GM20000 (cell line): Measurements from ENCODE around the gene SVOP.
A peak's percentile ranks its signal among the peaks of the same experiment; 100 is the strongest.

Experiments used
- DNase-seq: peaks from one replicate; pipeline ENCODE4 v3.0.0; 2012; ENCODE audit warnings: low spot score
- CTCF ChIP-seq: IDR thresholded peaks from 2 replicates; pipeline ENCODE4 v1.5.1; 2012; ENCODE audit warnings: mild to moderate bottlenecking, control low read depth; ENCODE audit errors: extremely low read depth, missing control alignments

SVOP gene

GRCh38 chr12:108895220-108895802 is 125.6 kb downstream of the SVOP start:
- DNase-seq, result no peak
- no peak for TF ChIP-seq CTCF

DNA sequence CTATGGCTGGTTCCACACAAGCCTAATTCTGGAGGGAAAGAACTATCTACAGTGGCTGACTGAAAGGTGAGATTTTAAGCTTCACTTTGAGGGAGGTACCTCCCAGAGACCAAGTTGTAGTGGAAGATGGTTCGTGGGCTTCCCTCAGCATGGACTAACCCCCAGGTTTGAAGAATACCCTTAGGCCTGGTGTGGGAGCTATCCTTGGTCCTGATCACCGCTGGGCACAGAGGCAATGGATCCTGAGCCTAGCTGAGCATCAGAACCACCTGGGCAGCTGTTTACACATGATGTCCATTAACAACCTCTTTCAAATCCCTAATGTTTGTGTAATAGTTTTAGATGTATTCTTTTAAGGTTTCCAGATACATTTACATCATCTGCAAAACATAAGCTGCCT is 130.7 kb downstream of the SVOP start:
- no peak for DNase-seq
- TF ChIP-seq CTCF, result no peak

- no peak for TF ChIP-seq CTCF
- DNase-seq, result no peak
These were observed 132.8 kb downstream of the SVOP start for GRCh38 chr12:108888031-108888430.

DNA sequence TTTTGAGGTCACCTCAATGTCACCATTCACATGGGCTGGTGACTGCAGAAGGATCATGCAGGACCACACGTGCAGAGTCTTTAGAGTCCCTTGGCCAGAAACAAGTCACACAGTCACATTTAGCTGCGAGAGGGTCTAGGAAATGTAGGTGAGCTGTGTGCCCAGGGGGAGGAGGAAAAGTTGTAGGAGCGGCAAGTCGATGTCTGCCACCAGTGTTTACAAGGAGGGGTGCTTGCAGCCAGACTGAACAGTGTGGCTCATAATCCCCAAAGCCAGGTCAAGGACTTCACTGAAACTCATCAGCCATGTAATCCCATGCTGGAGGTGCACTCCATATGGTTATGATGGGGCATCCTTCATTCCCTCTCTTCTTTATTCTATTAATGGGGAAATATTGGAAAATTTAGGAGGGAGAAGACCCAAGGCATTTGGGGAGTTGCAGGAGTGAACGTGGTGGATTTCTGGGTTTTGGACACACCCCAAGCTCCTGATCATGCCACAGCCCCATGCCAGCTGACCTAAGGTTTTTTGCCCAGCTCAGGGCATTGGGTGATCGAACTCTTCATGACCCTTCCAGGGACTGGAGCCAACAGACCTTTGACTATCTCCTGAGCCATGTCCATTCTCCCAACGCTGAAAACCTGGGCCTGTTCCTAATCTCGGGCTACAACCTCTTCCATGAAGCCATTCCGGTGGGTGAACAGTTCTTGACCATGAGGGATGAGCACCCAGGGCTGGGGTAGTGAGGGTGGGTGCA is 133.8 kb downstream of the SVOP start:
- no peak for DNase-seq
- TF ChIP-seq CTCF, result no peak

- peak; percentile 63 for DNase-seq
- peak; percentile 52 for TF ChIP-seq CTCF
These were observed 136.5 kb downstream of the SVOP start for GRCh38 chr12:108884116-108885012.

DNA sequence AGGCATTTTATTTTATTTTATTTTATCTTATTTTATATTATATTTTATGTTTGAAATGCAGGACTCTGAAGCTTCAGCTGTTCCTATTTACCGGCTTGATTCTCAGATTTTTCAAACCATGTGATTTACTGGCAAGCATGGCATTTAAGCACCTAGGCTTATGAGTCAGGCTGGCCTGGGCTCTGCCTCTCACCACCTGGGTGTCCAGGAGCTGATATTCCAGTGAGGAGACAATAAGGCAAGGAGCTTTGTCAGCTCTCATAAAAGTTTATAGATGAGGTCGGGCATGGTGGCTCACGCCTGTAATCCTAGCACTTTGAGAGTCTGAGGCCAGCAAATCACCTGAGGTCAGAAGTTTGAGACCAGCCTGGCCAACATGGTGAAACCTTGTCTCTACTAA is 138.9 kb downstream of the SVOP start:
- no peak for DNase-seq
- TF ChIP-seq CTCF, result no peak
